ENCODE results near the gene OXA1L.

OXA1L gene

DNA sequence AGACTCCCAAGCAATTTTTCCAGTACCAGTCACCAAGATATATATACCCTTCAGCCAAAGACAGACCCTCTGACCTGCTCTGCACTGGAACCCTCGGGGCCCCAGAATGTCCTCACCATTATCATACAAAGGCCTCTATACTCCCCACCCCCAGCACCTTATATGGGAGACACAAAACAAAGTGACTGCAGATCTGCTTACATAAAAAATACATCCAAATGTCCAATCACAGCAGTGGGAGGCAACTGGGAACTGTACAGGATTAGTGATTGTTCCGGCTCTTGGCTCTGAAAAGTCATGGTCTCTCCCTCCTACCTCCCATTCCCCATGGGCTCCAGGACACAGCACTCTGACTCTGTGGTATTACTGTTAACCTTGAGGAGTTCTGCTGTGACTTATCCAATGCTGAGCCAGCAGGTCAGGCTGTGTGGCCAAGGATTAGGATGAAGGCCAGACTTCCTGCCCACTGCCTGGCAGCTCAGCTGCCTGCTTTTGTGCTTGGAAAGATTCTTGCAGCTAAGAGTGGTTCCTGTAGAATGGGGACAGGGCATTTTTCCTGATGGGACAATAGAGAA, 13.7 kb downstream of the OXA1L start:
- no peak overlapping the region for H4K8ac ChIP-seq (ENCODE audit: low read depth, low read length)

DNA sequence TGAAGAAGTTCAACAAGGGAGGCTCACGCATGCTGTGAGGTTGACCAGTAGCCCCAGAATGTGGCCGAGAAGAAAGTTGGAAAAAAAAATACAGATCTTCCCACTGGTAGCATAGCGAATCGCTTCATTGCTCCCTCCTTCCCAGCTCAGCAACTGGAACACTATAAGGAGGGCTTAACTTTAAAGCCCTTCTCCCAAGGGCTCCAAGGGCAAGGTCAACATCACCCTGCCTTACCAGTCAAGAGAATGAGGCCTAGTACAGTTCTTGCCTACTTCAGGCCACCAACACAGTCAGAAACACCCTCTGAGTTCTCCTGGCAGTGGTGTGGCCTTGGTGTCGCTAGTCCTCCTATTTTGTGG, 14.4 kb downstream of the OXA1L start:
- H4K8ac ChIP-seq (ENCODE audit: low read depth, low read length): no peak overlapping the region
- H2BK15ac ChIP-seq (ENCODE audit: low read length): peak overlapping the region; percentile 27
- no peak overlapping the region for H3K23ac ChIP-seq (ENCODE audit: low read depth, low read length, poor library complexity)
- H2AK5ac ChIP-seq (ENCODE audit: low read depth, low read length): peak overlapping the region; percentile 50
- H3K18ac ChIP-seq (ENCODE audit: low read length): no peak overlapping the region
- H4K91ac ChIP-seq (ENCODE audit: low read depth, low read length, poor library complexity): no peak overlapping the region
- no peaks in the 10 kb centered on the region for H3K27me3 ChIP-seq (ENCODE audit: control insufficient read depth in 3 of 3, insufficient read depth in 3 of 3, low read depth in 1 of 3, low read length in 3 of 3)
- H2AFZ ChIP-seq (ENCODE audit: low read length): peak overlapping the region; percentile 72
- no CpG with 5 or more reads among the region's 5 CpGs for WGBS, 2 donors (ENCODE audit: extremely low coverage in 2 of 2, insufficient read length in 2 of 2, insufficient replicate concordance in 1 of 2)
- H3K9me3 ChIP-seq (replicated peaks in 1 of 2; ENCODE audit: control insufficient read depth in 2 of 2, insufficient read depth in 1 of 2, low read depth in 1 of 2, low read length in 2 of 2): no peaks in the 10 kb centered on the region
- no peak overlapping the region for H3K4ac ChIP-seq (ENCODE audit: low read length)
- H2BK120ac ChIP-seq (ENCODE audit: low read depth, low read length): no peak overlapping the region
- no peaks in the 10 kb centered on the region for H3K36me3 ChIP-seq (replicated peaks in 1 of 2; ENCODE audit: control insufficient read depth in 2 of 2, insufficient read depth in 2 of 2, low read length in 2 of 2)
- H3K27ac ChIP-seq (replicated peaks; ENCODE audit: low read length): no peak overlapping the region
- H3K4me3 ChIP-seq (ENCODE audit: low read length in 2 of 2): no peak overlapping the region
- no peak overlapping the region for H3K4me2 ChIP-seq (ENCODE audit: insufficient read depth, low read length, poor library complexity, severe bottlenecking)
- no peak overlapping the region for H2BK12ac ChIP-seq (ENCODE audit: low read length)
- H3K79me1 ChIP-seq (ENCODE audit: low read depth, low read length): no peaks in the 10 kb centered on the region
- H3K4me1 ChIP-seq (ENCODE audit: control insufficient read depth in 2 of 2, insufficient read depth in 1 of 2, low read depth in 1 of 2, low read length in 2 of 2): peaks cover 0 to 2% of the 10 kb centered on the region in 2 donors
- H2BK5ac ChIP-seq (ENCODE audit: low read length): no peak overlapping the region
- DNase-seq (ENCODE audit: low spot score): no peak
- no peak overlapping the region for H3K9ac ChIP-seq (ENCODE audit: low read depth, low read length, poor library complexity)
- no peak overlapping the region for H3K14ac ChIP-seq (ENCODE audit: low read length)

More for the DNA sequence above, 13.7 kb downstream of the OXA1L start:
- no peak overlapping the region for H3K14ac ChIP-seq (ENCODE audit: low read length)
- no peak overlapping the region for H3K27ac ChIP-seq (replicated peaks; ENCODE audit: low read length)
- H2AFZ ChIP-seq (ENCODE audit: low read length): peak overlapping the region; percentile 72
- no peak overlapping the region for H3K23ac ChIP-seq (ENCODE audit: low read depth, low read length, poor library complexity)
- no peak overlapping the region for H2AK5ac ChIP-seq (ENCODE audit: low read depth, low read length)
- DNase-seq (ENCODE audit: low spot score): no peak
- no CpG with 5 or more reads among the region's 2 CpGs for WGBS, 2 donors (ENCODE audit: extremely low coverage in 2 of 2, insufficient read length in 2 of 2, insufficient replicate concordance in 1 of 2)
- H3K27me3 ChIP-seq (ENCODE audit: control insufficient read depth in 3 of 3, insufficient read depth in 3 of 3, low read depth in 1 of 3, low read length in 3 of 3): no peaks in the 10 kb centered on the region
- no peak overlapping the region for H4K91ac ChIP-seq (ENCODE audit: low read depth, low read length, poor library complexity)
- no peak overlapping the region for H2BK12ac ChIP-seq (ENCODE audit: low read length)
- H3K79me1 ChIP-seq (ENCODE audit: low read depth, low read length): no peaks in the 10 kb centered on the region
- H3K9me3 ChIP-seq (replicated peaks in 1 of 2; ENCODE audit: control insufficient read depth in 2 of 2, insufficient read depth in 1 of 2, low read depth in 1 of 2, low read length in 2 of 2): no peaks in the 10 kb centered on the region
- H3K4ac ChIP-seq (ENCODE audit: low read length): no peak overlapping the region
- no peak overlapping the region for H2BK5ac ChIP-seq (ENCODE audit: low read length)
- no peaks in the 10 kb centered on the region for H3K36me3 ChIP-seq (replicated peaks in 1 of 2; ENCODE audit: control insufficient read depth in 2 of 2, insufficient read depth in 2 of 2, low read length in 2 of 2)
- no peak overlapping the region for H3K18ac ChIP-seq (ENCODE audit: low read length)
- H3K4me2 ChIP-seq (ENCODE audit: insufficient read depth, low read length, poor library complexity, severe bottlenecking): no peak overlapping the region
- H2BK120ac ChIP-seq (ENCODE audit: low read depth, low read length): no peak overlapping the region
- no peak overlapping the region for H2BK15ac ChIP-seq (ENCODE audit: low read length)
- peaks cover 0 to 2% of the 10 kb centered on the region in 2 donors for H3K4me1 ChIP-seq (ENCODE audit: control insufficient read depth in 2 of 2, insufficient read depth in 1 of 2, low read depth in 1 of 2, low read length in 2 of 2)
- H3K9ac ChIP-seq (ENCODE audit: low read depth, low read length, poor library complexity): no peak overlapping the region
- no peak overlapping the region for H3K4me3 ChIP-seq (ENCODE audit: low read length in 2 of 2)

DNA sequence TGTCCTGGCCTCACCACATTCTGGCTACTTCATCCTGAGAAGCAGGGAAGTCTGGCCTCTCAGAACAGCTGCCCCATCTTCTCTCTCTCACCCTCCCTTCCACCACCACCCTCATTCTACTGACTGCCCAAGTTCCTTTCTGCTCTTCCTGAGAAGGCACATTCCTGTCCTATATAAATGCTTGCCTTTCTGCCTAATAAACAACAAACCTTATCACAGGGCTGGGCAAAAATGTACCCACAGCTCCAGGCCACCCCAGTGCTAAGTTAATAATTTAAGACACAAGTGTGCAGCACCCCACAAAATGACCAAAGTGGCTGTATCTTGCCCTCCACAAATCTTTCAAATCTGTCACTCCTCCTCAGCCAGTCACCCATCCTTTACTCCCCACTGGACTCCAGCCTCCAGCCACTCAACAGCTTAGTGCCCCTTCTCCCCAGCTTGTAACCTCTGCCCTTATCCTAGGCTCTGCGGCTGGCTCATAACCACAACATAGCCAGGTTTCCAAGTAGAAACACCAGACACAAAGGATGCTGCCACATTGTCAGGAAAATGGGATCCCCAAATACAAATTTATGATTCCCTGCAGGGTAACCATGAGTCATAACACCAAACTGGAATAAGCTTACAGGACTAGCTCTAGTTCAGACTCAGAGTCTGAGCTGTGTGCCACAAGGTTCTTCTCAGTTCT, 15.0 kb downstream of the OXA1L start:
- H2AK5ac ChIP-seq (ENCODE audit: low read depth, low read length): peak overlapping the region; percentile 50
- H3K23ac ChIP-seq (ENCODE audit: low read depth, low read length, poor library complexity): no peak overlapping the region
- H2BK15ac ChIP-seq (ENCODE audit: low read length): peak overlapping the region; percentile 27
- no peak overlapping the region for H2BK5ac ChIP-seq (ENCODE audit: low read length)
- no peaks in the 10 kb centered on the region for H3K36me3 ChIP-seq (replicated peaks in 1 of 2; ENCODE audit: control insufficient read depth in 2 of 2, insufficient read depth in 2 of 2, low read length in 2 of 2)
- H3K79me1 ChIP-seq (ENCODE audit: low read depth, low read length): no peaks in the 10 kb centered on the region
- H3K9me3 ChIP-seq (replicated peaks in 1 of 2; ENCODE audit: control insufficient read depth in 2 of 2, insufficient read depth in 1 of 2, low read depth in 1 of 2, low read length in 2 of 2): no peaks in the 10 kb centered on the region
- H4K8ac ChIP-seq (ENCODE audit: low read depth, low read length): no peak overlapping the region
- no peak for DNase-seq (ENCODE audit: low spot score)
- no peak overlapping the region for H3K14ac ChIP-seq (ENCODE audit: low read length)
- H3K18ac ChIP-seq (ENCODE audit: low read length): no peak overlapping the region
- WGBS, 2 donors (ENCODE audit: extremely low coverage in 2 of 2, insufficient read length in 2 of 2, insufficient replicate concordance in 1 of 2): no CpG with 5 or more reads among the region's 1 CpG
- H3K9ac ChIP-seq (ENCODE audit: low read depth, low read length, poor library complexity): no peak overlapping the region
- no peak overlapping the region for H3K4me2 ChIP-seq (ENCODE audit: insufficient read depth, low read length, poor library complexity, severe bottlenecking)
- H2AFZ ChIP-seq (ENCODE audit: low read length): peak overlapping the region; percentile 72
- H3K27me3 ChIP-seq (ENCODE audit: control insufficient read depth in 3 of 3, insufficient read depth in 3 of 3, low read depth in 1 of 3, low read length in 3 of 3): no peaks in the 10 kb centered on the region
- H2BK120ac ChIP-seq (ENCODE audit: low read depth, low read length): no peak overlapping the region
- no peak overlapping the region for H3K27ac ChIP-seq (replicated peaks; ENCODE audit: low read length)
- peaks cover 0 to 2% of the 10 kb centered on the region in 2 donors for H3K4me1 ChIP-seq (ENCODE audit: control insufficient read depth in 2 of 2, insufficient read depth in 1 of 2, low read depth in 1 of 2, low read length in 2 of 2)
- H3K4me3 ChIP-seq (ENCODE audit: low read length in 2 of 2): no peak overlapping the region
- H2BK12ac ChIP-seq (ENCODE audit: low read length): no peak overlapping the region
- no peak overlapping the region for H3K4ac ChIP-seq (ENCODE audit: low read length)
- no peak overlapping the region for H4K91ac ChIP-seq (ENCODE audit: low read depth, low read length, poor library complexity)

DNA sequence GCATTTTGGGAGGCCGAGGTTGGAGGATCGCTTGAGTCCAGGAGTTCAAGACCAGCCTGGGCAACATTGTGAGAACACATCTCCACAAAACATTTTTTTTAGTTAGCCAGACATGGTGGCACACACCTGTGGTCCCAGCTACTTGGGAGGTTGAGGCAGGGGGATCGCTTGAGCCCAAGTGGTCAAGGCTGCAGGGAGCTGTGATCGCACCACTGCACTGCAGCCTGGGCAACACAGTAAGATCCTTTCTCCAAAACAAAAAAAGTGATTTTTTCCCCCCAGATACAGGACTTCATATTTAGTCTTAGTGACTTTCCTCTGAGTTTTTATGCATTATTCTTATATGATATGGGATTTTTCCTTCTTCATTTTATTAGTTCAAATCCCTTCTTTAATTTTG, 20.2 kb downstream of the OXA1L start:
- no peak overlapping the region for H3K4me2 ChIP-seq (ENCODE audit: insufficient read depth, low read length, poor library complexity, severe bottlenecking)
- no peaks in the 10 kb centered on the region for H3K79me1 ChIP-seq (ENCODE audit: low read depth, low read length)
- no peak overlapping the region for H2BK15ac ChIP-seq (ENCODE audit: low read length)
- DNase-seq (ENCODE audit: low spot score): no peak
- no peak overlapping the region for H3K9ac ChIP-seq (ENCODE audit: low read depth, low read length, poor library complexity)
- H3K4me1 ChIP-seq (ENCODE audit: control insufficient read depth in 2 of 2, insufficient read depth in 1 of 2, low read depth in 1 of 2, low read length in 2 of 2): no peaks in the 10 kb centered on the region
- no peak overlapping the region for H2AK5ac ChIP-seq (ENCODE audit: low read depth, low read length)
- no peaks in the 10 kb centered on the region for H3K27me3 ChIP-seq (ENCODE audit: control insufficient read depth in 3 of 3, insufficient read depth in 3 of 3, low read depth in 1 of 3, low read length in 3 of 3)
- H2BK5ac ChIP-seq (ENCODE audit: low read length): no peak overlapping the region
- no peak overlapping the region for H3K14ac ChIP-seq (ENCODE audit: low read length)
- no peak overlapping the region for H3K23ac ChIP-seq (ENCODE audit: low read depth, low read length, poor library complexity)
- no peak overlapping the region for H3K4me3 ChIP-seq (ENCODE audit: low read length in 2 of 2)
- H3K18ac ChIP-seq (ENCODE audit: low read length): no peak overlapping the region
- H4K91ac ChIP-seq (ENCODE audit: low read depth, low read length, poor library complexity): no peak overlapping the region
- no peak overlapping the region for H2AFZ ChIP-seq (ENCODE audit: low read length)
- H3K4ac ChIP-seq (ENCODE audit: low read length): no peak overlapping the region
- no peak overlapping the region for H4K8ac ChIP-seq (ENCODE audit: low read depth, low read length)
- no peaks in the 10 kb centered on the region for H3K9me3 ChIP-seq (replicated peaks in 1 of 2; ENCODE audit: control insufficient read depth in 2 of 2, insufficient read depth in 1 of 2, low read depth in 1 of 2, low read length in 2 of 2)
- no peak overlapping the region for H3K27ac ChIP-seq (replicated peaks; ENCODE audit: low read length)
- H3K36me3 ChIP-seq (replicated peaks in 1 of 2; ENCODE audit: control insufficient read depth in 2 of 2, insufficient read depth in 2 of 2, low read length in 2 of 2): no peaks in the 10 kb centered on the region
- H2BK120ac ChIP-seq (ENCODE audit: low read depth, low read length): no peak overlapping the region
- no peak overlapping the region for H2BK12ac ChIP-seq (ENCODE audit: low read length)
- no CpG with 5 or more reads among the region's 4 CpGs for WGBS, 2 donors (ENCODE audit: extremely low coverage in 2 of 2, insufficient read length in 2 of 2, insufficient replicate concordance in 1 of 2)

Measured in neuronal stem cell (in vitro differentiated cells).